Heart left ventricle (tissue), 16 donors: ENCODE results near the gene CDX1. TPM values are rescaled to one million over a fixed set of nuclear protein-coding genes. Genes with fewer than 3 reads are reported as not detected.

Experiments
- ATAC-seq, 4 donors: fragments of 200-7000 bp; cut with Tn5 transposase; one replicate each; pipeline ENCODE4 v1.9.1; 2020 to 2022; ENCODE audit warnings: moderate library complexity in 4 of 4, mild to moderate bottlenecking in 3 of 4, moderate number of reproducible peaks in 1 of 4
- DNase-seq, 5 donors: peaks; one replicate each; pipeline ENCODE4 v3.0.0-alpha.2; 2020
- H3K27ac ChIP-seq, 12 donors: fragments of 200-600 bp; sonication (generic) in 4 of 12; one replicate each; pipeline versions ENCODE4 v1.5.0 to v1.8.0; 2016 to 2022; ENCODE audit warnings: mild to moderate bottlenecking in 2 of 12
- H3K27me3 ChIP-seq, 9 donors: fragments of 200-600 bp; sonication (generic) in 2 of 9; one replicate each; pipeline versions ENCODE4 v1.5.1 to v1.8.0; 2016 to 2022; ENCODE audit warnings: mild to moderate bottlenecking in 3 of 9
- H3K36me3 ChIP-seq, 9 donors: fragments of 200-600 bp; sonication (generic) in 2 of 9; one replicate each; pipeline versions ENCODE4 v1.5.0 to v1.8.0; 2018 to 2022; ENCODE audit warnings: mild to moderate bottlenecking in 2 of 9
- H3K4me1 ChIP-seq, 12 donors: fragments of 200-600 bp; sonication (generic) in 4 of 12; one replicate each; pipeline versions ENCODE4 v1.5.0 to v1.8.0; 2016 to 2022; ENCODE audit warnings: mild to moderate bottlenecking in 3 of 12
- H3K4me3 ChIP-seq, 12 donors: fragments of 200-600 bp; sonication (generic) in 4 of 12; one replicate each; pipeline versions ENCODE4 v1.5.0 to v1.8.0; 2017 to 2022; ENCODE audit warnings: mild to moderate bottlenecking in 9 of 12, moderate library complexity in 4 of 12
- H3K9me3 ChIP-seq, 12 donors: fragments of 200-600 bp; sonication (generic) in 4 of 12; one replicate each; pipeline versions ENCODE4 v1.5.0 to v1.8.0; 2016 to 2022; ENCODE audit warnings: mild to moderate bottlenecking in 1 of 12
- POLR2A ChIP-seq, 2 donors: fragments of 450-650 bp; IDR thresholded peaks; one replicate each; pipeline ENCODE4 v1.6.1; 2017; ENCODE audit warnings: antibody characterized with exemption in 2 of 2, mild to moderate bottlenecking in 2 of 2, moderate library complexity in 2 of 2
- WGBS, 4 donors: extraction: QIAGEN DNeasy Blood & Tissue Kit in 2 of 4; methylation state at CpG; one replicate each; pipeline versions ENCODE4 v1.1.5 to v1.1.7; 2013 to 2018; 5-methylcytosine and 5-hydroxymethylcytosine counted together
- intact Hi-C, 10 donors: fragments of 100-400 bp; cut with DNase I; formaldehyde crosslinking; loops; one replicate each; pipeline versions ENCODE4 v1.11.1 to v1.14.2; 2022
- polyA plus RNA-seq, 2 donors: library from polyadenylated mRNA; stranded (reverse); fragments of 200-250 nt; gene quantifications; one replicate each; pipeline ENCODE4 v1.2.3, GENCODE V29; 2013
- total RNA-seq, 9 donors: library from RNA; depleted of rRNA in 2 of 9; stranded (reverse); fragments of >200 nt in 2 of 9; fragmentation: NEBNext Ultra II Directional in 3 of 9; extraction: Animal tissue kit (Norgen Biotek cat#: 25700) in 3 of 9; gene quantifications; one replicate each; pipeline versions ENCODE4 v1.1.0 to v1.2.4, GENCODE V29; 2016 to 2023
- TF ChIP-seq, protein P1 (sequence below), 12 donors: fragments of 200-600 bp; sonication (generic) in 4 of 12; IDR thresholded peaks; one replicate each; pipeline versions ENCODE4 v1.5.0 to v1.8.0; 2018 to 2022; ENCODE audit warnings: antibody characterized with exemption in 12 of 12, mild to moderate bottlenecking in 5 of 12
- donor health status: ischemic (EF 13 %, LVEDD 7.1; RV severe dilation, severe dysfunction).
- donor health status: healthy with polysubstance abuse.
- donor health status: DM: no; HTN: yes; CAD: no.
- donor health status: DM: no; HTN: no; CAD: no.
- donor health status: ischemic (EF 25% LVEDD 6.9; RV normal size, moderate dysfunction).
- donor health status: ischemic (EF 25% LVEDD 5.7; RV mildly dilated, moderate dysfunction).
- donor health status: healthy.
- donor health status: DM: yes; HTN: yes; CAD: no.
- donor health status: ischemic (EF 35%, LVEDD 5.7; RV mildly dilated, moderate dysfunction).
- donor health status: nonischemic (EF 11% LVEDD 7.7; RV severe dilation, severe dysfunction).
- donor health status: DM: yes; HTN: yes; CAD: no.
- donor health status: PGD.
- donor health status: ischemic (EF 29% LVEDD 5.4; RV normal size, mild dysfunction).
- donor health status: nonischemic (EF 23%, LVEDD 6.1; RV moderate dilation, normal function).

The CDX1 gene
- total and polyA plus RNA-seq, 11 donors = 0.17 to 0.29 (median 0.29) TPM; not detected in 8

DNA sequence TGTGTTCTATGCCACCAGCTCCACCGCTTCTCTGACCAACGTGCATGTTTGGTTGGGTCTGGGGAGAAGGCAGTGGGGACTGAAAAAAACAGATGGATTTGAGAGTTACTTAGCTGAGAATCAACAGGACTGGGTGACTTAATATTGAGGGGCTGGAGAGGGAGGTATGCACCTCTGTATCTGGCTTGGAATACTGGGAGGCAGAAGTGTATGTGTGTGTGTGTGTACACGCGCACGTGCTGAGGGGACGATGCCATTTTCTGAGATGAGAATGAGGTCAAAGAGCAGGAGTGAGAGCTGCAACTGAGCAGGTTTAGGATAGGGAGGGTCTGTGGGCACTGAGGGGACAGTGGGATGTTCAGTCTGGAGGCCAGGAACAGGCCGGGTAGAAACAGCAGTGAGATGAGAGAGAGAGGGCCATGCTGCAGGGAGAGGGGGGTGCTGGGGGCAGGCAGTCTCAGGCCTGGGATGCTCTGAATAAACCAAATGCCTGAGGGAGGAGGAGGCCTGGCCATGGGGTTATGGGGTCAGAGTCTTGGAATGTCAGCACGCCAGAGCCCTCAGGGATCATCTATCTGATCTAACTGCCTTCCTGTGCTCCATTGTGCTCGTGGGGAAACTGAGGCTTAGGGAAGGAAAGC lies 24.9 kb upstream of the CDX1 start:
- peak in 1 of 5 donors; percentile 27 for DNase-seq
- Histone ChIP-seq H3K27me3 (no peaks in the 10 kb centered on the region), H3K36me3 (peaks cover 0 to 17% (median 0%) of the 10 kb centered on the region in 9 donors), H3K9me3 (no peaks in the 10 kb centered on the region), H3K4me3 (no peak overlapping the region), H3K27ac (peak overlapping the region; percentile 74 to 96 (median 86)), H3K4me1 (peaks cover 2 to 97% (median 78%) of the 10 kb centered on the region in 12 donors)
- intact Hi-C loops = no loop called here
- WGBS, 4 donors = 68 to 76% (median 74%) methylated on average over 9 of the region's 9 CpGs
- TF ChIP-seq, protein P1, sequence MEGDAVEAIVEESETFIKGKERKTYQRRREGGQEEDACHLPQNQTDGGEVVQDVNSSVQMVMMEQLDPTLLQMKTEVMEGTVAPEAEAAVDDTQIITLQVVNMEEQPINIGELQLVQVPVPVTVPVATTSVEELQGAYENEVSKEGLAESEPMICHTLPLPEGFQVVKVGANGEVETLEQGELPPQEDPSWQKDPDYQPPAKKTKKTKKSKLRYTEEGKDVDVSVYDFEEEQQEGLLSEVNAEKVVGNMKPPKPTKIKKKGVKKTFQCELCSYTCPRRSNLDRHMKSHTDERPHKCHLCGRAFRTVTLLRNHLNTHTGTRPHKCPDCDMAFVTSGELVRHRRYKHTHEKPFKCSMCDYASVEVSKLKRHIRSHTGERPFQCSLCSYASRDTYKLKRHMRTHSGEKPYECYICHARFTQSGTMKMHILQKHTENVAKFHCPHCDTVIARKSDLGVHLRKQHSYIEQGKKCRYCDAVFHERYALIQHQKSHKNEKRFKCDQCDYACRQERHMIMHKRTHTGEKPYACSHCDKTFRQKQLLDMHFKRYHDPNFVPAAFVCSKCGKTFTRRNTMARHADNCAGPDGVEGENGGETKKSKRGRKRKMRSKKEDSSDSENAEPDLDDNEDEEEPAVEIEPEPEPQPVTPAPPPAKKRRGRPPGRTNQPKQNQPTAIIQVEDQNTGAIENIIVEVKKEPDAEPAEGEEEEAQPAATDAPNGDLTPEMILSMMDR (IDR thresholded peaks at IDR 0.05) = no peak
- TF ChIP-seq POLR2A (IDR thresholded peaks at IDR 0.05) = no peak
- ATAC-seq = no peak

- ATAC-seq (no peak), DNase-seq (no peak)
- intact Hi-C loops = no loop called here
- 63 to 66% (median 65%) methylated on average over 14 of the region's 14 CpGs for WGBS, 4 donors
- Histone ChIP-seq H3K9me3 (no peaks in the 10 kb centered on the region), H3K4me1 (peaks cover 2 to 96% (median 76%) of the 10 kb centered on the region in 12 donors), H3K27me3 (no peaks in the 10 kb centered on the region), H3K4me3 (no peak overlapping the region), H3K36me3 (peaks cover 0 to 12% (median 0%) of the 10 kb centered on the region in 9 donors), H3K27ac (peak overlapping the region; percentile 74 to 96 (median 86))
- no peak for TF ChIP-seq POLR2A (IDR thresholded peaks at IDR 0.05)
- TF ChIP-seq, protein P1 (IDR thresholded peaks at IDR 0.05) = no peak
Measured at GRCh38 chr5:150142185-150142958, 24.2 kb upstream of the CDX1 start.

DNA sequence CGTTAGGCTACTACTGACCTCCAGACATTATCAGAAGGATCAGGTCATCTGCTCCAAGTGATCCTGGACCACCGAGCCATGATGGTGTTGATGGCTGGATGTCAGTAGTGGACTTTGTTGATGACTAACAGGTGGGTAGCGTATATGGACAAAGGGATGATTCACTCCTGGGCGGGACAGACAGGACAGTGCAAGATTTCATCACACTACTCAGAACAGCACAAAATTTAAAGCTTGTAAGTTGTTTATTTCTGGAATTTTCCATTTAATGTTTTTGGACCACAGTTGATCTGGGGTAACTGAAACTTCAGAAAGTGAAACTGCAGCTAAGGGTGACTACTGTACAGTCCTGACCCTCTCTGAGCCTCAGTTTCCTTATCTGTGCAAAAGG lies 23.6 kb upstream of the CDX1 start:
- H3K4me1 ChIP-seq = peaks cover 2 to 91% (median 71%) of the 10 kb centered on the region in 12 donors
- peak overlapping the region; percentile 74 to 96 (median 86) for H3K27ac ChIP-seq
- peak overlapping the region in 3 of 12 donors; percentile 15 to 37 (median 21) for H3K4me3 ChIP-seq
- WGBS, 4 donors = 62 to 75% (median 69%) methylated on average over 4 of the region's 4 CpGs
- peak; percentile 1 to 59 (median 22) for ATAC-seq
- no peaks in the 10 kb centered on the region for H3K9me3 ChIP-seq
- H3K36me3 ChIP-seq = peaks cover 0 to 12% (median 0%) of the 10 kb centered on the region in 9 donors
- peak in 1 of 5 donors; percentile 59 for DNase-seq
- intact Hi-C loops = no loop called here
- no peaks in the 10 kb centered on the region for H3K27me3 ChIP-seq
- TF ChIP-seq POLR2A (IDR thresholded peaks at IDR 0.05) = no peak
- TF ChIP-seq, protein P1 (IDR thresholded peaks at IDR 0.05) = no peak
